ENCODE data around the gene KRTAP19-6.
"Not testable (repeated sequence)": the region's sequence is repeated elsewhere in the genome, so short reads cannot be mapped to it uniquely, and the experiment has no call there.

KRTAP19-6 gene, protein sequence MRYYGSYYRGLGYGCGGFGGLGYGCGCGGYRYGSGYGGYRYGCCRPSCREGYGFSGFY

DNA sequence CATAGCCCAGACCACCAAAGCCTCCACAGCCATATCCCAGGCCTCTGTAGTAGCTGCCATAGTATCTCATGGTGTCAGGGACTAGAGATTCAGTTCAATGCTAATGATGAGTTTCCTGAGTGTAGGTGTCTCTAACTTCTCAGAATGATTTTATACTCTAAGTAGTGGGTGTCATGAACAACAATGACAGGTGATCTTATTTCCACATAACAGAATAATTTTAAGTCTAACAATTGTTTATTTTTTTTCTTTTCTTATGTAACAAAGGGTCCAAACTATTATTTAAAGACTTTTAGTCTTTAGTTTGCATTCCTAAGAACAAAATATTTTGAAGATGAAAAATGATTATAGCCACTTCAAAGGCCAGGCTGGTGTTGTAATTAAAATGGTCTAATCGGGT is at the start of gene KRTAP19-6:
Gene KRTAP19-6, minus strand, starts transcription at position 101 of the 400 bp plus-strand sequence. Its CDS starts 31 bp downstream, at position 70.
- no peak for DNase-seq (ENCODE audit: low read depth)

DNA sequence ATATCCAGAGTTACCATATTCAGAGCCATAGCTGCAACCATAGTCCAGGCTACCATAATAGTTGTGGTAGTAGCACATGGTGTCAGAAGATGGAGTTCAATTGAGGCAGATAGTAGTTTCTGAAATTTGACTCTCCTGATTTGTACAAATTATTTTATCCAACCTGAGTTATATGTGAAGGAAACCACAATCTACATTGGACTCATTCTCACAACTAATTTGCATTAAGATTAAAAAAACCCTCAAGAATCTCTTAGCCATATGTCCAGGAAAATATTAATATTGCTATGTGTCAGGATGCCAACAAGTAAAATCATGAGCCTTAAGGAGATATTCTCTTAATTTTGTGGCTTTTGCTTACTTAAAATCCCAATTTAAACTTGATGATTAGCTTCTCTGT is 48.6 kb upstream of the KRTAP19-6 start, which contains the start of gene KRTAP22-2:
Gene KRTAP22-2, minus strand, starts transcription at position 101 of the 400 bp plus-strand sequence.
- no peak for DNase-seq (ENCODE audit: low read depth)

DNA sequence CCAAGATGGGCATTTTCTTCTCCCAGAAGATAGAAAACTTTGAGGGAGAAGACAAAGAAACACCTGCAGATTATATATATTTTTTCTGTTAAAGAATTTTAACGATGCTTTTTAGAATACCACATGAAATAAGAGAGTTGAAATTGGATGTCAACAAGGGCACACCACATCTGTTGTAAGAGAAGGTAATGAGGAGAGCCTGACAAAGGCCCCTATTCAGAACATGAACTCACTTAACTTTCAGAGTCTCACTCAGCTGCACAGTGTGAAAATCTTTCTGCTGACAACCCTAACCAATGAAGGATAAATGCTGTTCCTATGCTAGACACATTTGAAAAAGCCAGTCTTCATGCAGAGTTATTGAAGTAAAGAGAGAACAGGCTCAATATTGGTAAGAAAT is 41.2 kb upstream of the KRTAP19-6 start:
- no peak for DNase-seq (ENCODE audit: low read depth)

DNA sequence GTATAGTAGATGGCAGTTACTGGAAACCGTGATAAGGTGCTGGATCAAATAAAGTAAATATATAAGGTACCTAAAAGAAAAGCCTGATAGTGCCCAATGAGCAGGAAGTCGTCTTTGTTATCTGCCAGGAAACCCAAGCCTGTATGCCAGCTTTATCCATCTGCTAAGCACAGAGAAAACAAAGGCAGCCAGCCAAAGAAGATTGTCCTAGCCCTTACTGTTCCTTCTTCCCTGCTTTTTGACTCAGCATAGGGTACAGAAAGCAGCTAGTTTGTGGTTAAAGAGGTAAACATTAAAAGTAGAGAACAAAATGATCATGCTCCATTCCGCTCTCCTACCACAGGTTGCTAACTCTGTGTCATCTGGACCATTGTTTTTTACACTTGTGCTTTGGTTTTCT is 38.5 kb upstream of the KRTAP19-6 start:
- no peak for DNase-seq (ENCODE audit: low read depth)

GRCh38 chr21:30579346-30579745 is 37.7 kb upstream of the KRTAP19-6 start:
- no peak for DNase-seq (ENCODE audit: low read depth)

DNA sequence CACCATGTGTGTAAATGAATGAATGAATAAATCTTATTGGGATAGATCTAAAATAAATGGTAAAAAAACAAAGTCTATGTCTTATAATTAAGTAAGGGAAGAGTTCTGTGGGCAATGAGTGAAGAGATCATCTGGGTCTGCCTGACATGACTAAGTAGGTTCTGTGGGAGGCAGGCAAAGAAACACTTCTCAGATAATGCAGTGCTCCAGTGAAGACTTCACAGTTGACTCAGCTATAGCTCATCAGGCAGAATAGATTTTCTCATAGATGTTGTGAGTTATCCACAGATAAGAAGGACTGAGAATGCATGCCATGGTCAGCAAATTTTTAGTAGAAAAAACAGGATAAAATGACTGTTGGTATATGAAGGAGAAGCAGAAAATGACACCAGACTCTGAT is 36.1 kb upstream of the KRTAP19-6 start:
- DNase-seq (ENCODE audit: low read depth) = no peak

- no peak for DNase-seq (ENCODE audit: low read depth)
Measured at GRCh38 chr21:30567617-30568016, 26.0 kb upstream of the KRTAP19-6 start.

- no peak for DNase-seq (ENCODE audit: low read depth)
Measured at GRCh38 chr21:30563630-30564029, 22.0 kb upstream of the KRTAP19-6 start.

DNA sequence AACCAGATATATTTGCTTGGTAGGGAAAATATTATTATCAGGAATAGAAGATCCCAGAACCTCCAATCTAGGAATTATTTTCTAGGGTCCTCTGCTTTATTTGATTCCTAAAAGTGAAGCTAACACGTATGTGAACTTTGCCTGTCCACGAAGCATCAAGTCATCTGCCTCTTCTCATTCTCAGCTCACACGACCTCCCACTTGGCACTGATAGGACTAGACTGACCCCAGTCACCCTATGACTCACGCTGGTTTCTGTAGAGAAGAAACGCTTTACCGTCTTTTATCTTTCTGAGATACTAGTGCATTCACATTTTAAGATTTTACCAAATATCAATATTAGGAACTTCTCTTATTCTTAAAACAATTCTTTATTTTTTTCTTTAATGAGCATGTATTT is 21.4 kb upstream of the KRTAP19-6 start:
- DNase-seq (ENCODE audit: low read depth) = no peak

DNA sequence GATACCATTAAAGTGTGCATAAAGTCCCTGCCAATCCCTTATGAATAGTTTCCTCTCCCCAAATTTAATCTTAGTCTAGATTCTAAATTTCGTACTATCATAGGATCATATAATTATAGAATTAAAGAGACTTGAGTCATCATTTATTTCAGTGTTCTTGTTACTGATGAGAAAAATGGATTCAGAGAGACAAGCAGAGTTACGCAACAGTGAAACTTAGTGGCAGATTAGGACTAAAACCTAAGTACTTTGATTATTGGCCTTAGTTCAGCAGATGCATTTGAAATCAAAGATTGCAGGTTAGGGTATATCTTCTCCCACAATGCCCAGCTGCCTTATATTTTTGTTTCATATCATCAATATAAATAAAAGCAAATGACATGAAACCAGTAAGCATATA is 20.3 kb upstream of the KRTAP19-6 start:
- DNase-seq (ENCODE audit: low read depth) = no peak

- DNase-seq (ENCODE audit: low read depth) = no peak
Measured at GRCh38 chr21:30561264-30561895, 19.7 kb upstream of the KRTAP19-6 start, which contains the start of gene KRTAP19-7. Gene KRTAP19-7, minus strand, starts transcription at chr21:30561314. Its CDS starts 25 bp downstream, at chr21:30561289.

GRCh38 chr21:30555095-30555494 is 13.4 kb upstream of the KRTAP19-6 start:
- DNase-seq (ENCODE audit: low read depth) = no peak

- no peak for DNase-seq (ENCODE audit: low read depth)
Measured at GRCh38 chr21:30552782-30553181, 11.1 kb upstream of the KRTAP19-6 start.

DNA sequence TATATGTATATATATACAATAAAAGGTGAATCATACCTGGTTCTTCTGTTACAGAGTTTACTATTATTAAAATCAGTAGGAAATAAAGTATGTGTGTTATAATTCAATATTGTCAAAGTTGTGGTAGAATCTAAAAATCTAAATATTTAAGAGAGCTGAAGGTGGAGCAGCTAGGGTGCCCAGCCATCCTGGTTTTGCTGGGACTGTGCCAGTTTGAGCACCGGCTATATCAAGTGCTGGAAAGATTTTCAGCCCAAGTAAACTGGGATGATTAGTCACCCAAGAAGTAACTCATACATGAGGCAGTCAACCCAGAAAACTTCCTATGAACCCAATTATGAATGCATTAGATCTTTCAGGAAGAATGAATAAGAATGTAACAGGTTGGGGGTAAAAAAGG is 22.8 kb downstream of the KRTAP19-6 start:
- no peak for DNase-seq (ENCODE audit: low read depth)

DNA sequence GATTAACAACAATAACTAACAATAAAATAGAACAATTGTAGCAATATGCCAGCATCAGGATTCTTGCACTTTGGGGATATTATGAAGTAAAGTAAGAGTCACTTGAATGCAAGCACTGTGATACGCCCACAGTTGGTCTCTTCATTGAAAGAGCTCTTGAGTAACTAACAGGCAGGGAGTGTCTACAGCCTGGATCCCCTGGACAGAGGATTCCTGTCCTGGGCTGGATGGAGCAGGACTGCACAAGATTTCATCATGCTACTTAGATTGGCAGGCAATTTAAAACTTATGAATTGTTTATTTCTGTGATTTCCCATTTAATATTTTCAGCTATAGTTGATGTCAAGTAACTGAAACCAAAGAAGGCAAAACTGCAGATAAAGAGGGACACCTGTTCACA is 26.0 kb downstream of the KRTAP19-6 start:
- DNase-seq (ENCODE audit: low read depth) = no peak

- not testable (repeated sequence) for DNase-seq (ENCODE audit: low read depth)
Measured at GRCh38 chr21:30505621-30506205, 36.0 kb downstream of the KRTAP19-6 start.

- no peak for DNase-seq (ENCODE audit: low read depth)
Measured at GRCh38 chr21:30502041-30502440, 39.6 kb downstream of the KRTAP19-6 start, which contains the start of gene KRTAP19-5. Gene KRTAP19-5, minus strand, starts transcription at chr21:30502141. Its CDS starts 51 bp downstream, at chr21:30502090.

DNA sequence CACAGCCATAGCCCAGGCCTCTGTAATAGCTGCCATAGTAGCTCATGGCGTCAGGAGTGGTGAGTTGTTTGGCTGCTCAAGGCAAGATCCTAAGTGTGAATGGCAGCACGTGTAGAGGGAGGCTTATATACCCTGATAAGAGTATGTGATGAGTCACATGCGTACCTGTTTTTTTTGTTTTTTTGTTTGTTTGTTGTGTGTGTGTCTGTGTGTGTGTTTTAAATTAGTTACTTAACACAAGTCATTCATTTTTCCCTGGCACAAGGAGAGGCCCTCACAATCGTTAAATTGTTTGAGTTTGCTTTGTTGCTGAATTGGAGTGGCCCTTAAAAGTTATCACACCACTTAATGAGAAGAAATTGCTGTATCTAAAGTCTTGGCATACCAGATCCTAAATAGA is 44.6 kb downstream of the KRTAP19-6 start, which contains the start of gene KRTAP19-4:
Gene KRTAP19-4, minus strand, starts transcription at position 101 of the 400 bp plus-strand sequence. Its CDS starts 55 bp downstream, at position 46.
- no peak for DNase-seq (ENCODE audit: low read depth)

DNA sequence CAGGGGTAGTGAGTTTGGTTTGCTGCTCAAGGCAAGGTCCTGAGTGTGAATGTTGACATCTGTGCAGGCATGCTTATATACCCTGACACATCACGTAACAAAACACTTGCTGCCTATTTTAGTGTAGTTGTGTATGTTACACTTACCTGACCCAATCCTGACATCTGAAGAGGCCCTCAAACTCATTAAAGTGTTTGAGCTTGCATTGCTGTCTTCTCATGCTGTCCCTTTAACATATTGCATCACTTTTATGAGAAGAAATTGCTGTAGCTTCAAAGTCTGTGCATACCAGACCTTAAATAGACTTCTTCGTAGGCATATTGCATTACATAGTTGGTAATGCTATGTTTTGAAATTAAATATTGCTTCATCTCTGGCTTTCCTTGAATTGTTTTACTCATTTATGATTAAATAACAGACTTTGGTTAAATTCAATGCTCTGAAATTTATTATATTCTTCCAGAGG is 49.7 kb downstream of the KRTAP19-6 start, which contains the start of gene KRTAP19-3:
Gene KRTAP19-3, minus strand, starts transcription at position 51 of the 466 bp plus-strand sequence. CDS start 56 bp downstream, outside the sequence.
- no peak for DNase-seq (ENCODE audit: low read depth)

Data from activated T-cell treated with anti-CD3 and anti-CD28 coated beads for 48 hours (primary cell).